ENCODE data around the gene ID2. TPM values are rescaled to one million over a fixed set of nuclear protein-coding genes. Genes with fewer than 3 reads are reported as not detected.

Gene ID2
- total and polyA plus RNA-seq, 2 of the 13 experiments (the other 11 are each of a cell fraction or from before 2014, with no cell fraction given), result 214 to 719 TPM

GRCh38 chr2:8678731-8679566 is 2.9 kb upstream of the ID2 start (continued):
- TF ChIP-seq, protein P1, sequence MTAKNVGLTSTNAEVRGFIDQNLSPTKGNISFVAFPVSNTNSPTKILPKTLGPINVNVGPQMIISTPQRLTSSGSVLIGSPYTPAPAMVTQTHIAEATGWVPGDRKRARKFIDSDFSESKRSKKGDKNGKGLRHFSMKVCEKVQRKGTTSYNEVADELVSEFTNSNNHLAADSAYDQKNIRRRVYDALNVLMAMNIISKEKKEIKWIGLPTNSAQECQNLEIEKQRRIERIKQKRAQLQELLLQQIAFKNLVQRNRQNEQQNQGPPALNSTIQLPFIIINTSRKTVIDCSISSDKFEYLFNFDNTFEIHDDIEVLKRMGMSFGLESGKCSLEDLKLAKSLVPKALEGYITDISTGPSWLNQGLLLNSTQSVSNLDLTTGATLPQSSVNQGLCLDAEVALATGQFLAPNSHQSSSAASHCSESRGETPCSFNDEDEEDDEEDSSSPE (CRISPR knock-in tag; IDR thresholded peaks at IDR 0.05), result peak; percentile 80
- TF ChIP-seq ZNF746 (CRISPR knock-in tag; IDR thresholded peaks at IDR 0.05) (peak; percentile 63), TBX2 (CRISPR knock-in tag; IDR thresholded peaks at IDR 0.05; ENCODE audit: borderline replicate concordance) (peak; percentile 67), ZNF776 (CRISPR knock-in tag; IDR thresholded peaks at IDR 0.05) (no peak; the same call in 1 of the 2 replicates), ZNF446 (CRISPR knock-in tag; IDR thresholded peaks at IDR 0.05) (peak; percentile 71; the same call in 1 of the 2 replicates), ZFP36L1 (CRISPR knock-in tag; IDR thresholded peaks at IDR 0.05) (peak; percentile 19; the same call in 1 of the 2 replicates), ZMYM4 (CRISPR knock-in tag; IDR thresholded peaks at IDR 0.05) (0 out of 2 replicates have a peak, but pooled peaks have one; percentile 64), ZNF891 (CRISPR knock-in tag; IDR thresholded peaks at IDR 0.05) (peak; percentile 78; the same call in 1 of the 2 replicates), ZNF180 (CRISPR knock-in tag; IDR thresholded peaks at IDR 0.05; ENCODE audit: borderline replicate concordance, low read depth) (no peak), ATF4 (CRISPR knock-in tag; IDR thresholded peaks at IDR 0.05) (peak in 1 of 2 experiments; percentile 37; a peak in 1 of 4 replicates), FUBP1 (CRISPR knock-in tag; IDR thresholded peaks at IDR 0.05; ENCODE audit: borderline replicate concordance) (no peak), ATF5 (CRISPR knock-in tag; IDR thresholded peaks at IDR 0.05; ENCODE audit: low read depth) (no peak), HOXA5 (CRISPR knock-in tag; IDR thresholded peaks at IDR 0.05) (0 out of 2 replicates have a peak, but pooled peaks have one; percentile 25), ARHGAP35 (CRISPR knock-in tag; IDR thresholded peaks at IDR 0.05; ENCODE audit: borderline replicate concordance) (no peak; the same call in 1 of the 2 replicates), ZBTB44 (CRISPR knock-in tag; IDR thresholded peaks at IDR 0.05) (no peak), MLLT10 (CRISPR knock-in tag; IDR thresholded peaks at IDR 0.05) (no peak), CREB1 (IDR thresholded peaks at IDR 0.05) (peak; percentile 81; the same call in 1 of the 2 replicates), CREB1 (CRISPR knock-in tag; IDR thresholded peaks at IDR 0.05) (no peak), FOXA3 (CRISPR knock-in tag; IDR thresholded peaks at IDR 0.05) (0 out of 2 replicates have a peak, but pooled peaks have one; percentile 17), ZNF251 (CRISPR knock-in tag; IDR thresholded peaks at IDR 0.05) (no peak)
- TF ChIP-seq, protein P2, sequence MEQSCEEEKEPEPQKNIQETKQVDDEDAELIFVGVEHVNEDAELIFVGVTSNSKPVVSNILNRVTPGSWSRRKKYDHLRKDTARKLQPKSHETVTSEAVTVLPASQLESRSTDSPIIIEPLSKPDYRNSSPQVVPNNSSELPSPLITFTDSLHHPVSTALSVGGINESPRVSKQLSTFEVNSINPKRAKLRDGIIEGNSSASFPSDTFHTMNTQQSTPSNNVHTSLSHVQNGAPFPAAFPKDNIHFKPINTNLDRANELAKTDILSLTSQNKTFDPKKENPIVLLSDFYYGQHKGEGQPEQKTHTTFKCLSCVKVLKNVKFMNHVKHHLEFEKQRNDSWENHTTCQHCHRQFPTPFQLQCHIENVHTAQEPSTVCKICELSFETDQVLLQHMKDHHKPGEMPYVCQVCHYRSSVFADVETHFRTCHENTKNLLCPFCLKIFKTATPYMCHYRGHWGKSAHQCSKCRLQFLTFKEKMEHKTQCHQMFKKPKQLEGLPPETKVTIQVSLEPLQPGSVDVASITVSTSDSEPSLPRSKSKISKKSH (CRISPR knock-in tag; IDR thresholded peaks at IDR 0.05; ENCODE audit: borderline replicate concordance), result peak; percentile 78; the same call in 1 of the 2 replicates

Measured in HepG2 (cell line).